Measurements from ENCODE around the gene ZNF37A.

- TF ChIP-seq ZNF274 (IDR thresholded peaks at IDR 0.05; ENCODE audit: low read depth, low read length) (no peak), SUZ12 (IDR thresholded peaks at IDR 0.05; ENCODE audit: extremely low read depth, insufficient read depth, insufficient read length) (no peak), YY1 (IDR thresholded peaks at IDR 0.05; ENCODE audit: insufficient read depth, insufficient read length) (no peak)
These were observed 17.4 kb upstream of the ZNF37A start for GRCh38 chr10:38076687-38077086.

All from NT2/D1 (cell line).